ENCODE measurements around the gene TXNRD3.

Gene TXNRD3

GRCh38 chr3:126671521-126671920 is 16.6 kb upstream of the TXNRD3 start:
- no peak for FAIRE-seq

GRCh38 chr3:126668450-126669401 is 13.8 kb upstream of the TXNRD3 start:
- FAIRE-seq, result no peak

- FAIRE-seq, result no peak
Measured at GRCh38 chr3:126667631-126668449, 12.9 kb upstream of the TXNRD3 start.

- FAIRE-seq, result no peak
Measured at GRCh38 chr3:126666658-126667528, 12.0 kb upstream of the TXNRD3 start.

- no peak for FAIRE-seq
Measured at GRCh38 chr3:126665959-126666657, 11.2 kb upstream of the TXNRD3 start.

- no peak for FAIRE-seq
Measured at GRCh38 chr3:126665221-126665936, 10.5 kb upstream of the TXNRD3 start.

- no peak for FAIRE-seq
Measured at GRCh38 chr3:126664591-126665214, 9.8 kb upstream of the TXNRD3 start.

GRCh38 chr3:126663750-126664149 is 8.8 kb upstream of the TXNRD3 start:
- FAIRE-seq, result no peak

- FAIRE-seq, result no peak
Measured at GRCh38 chr3:126663257-126663656, 8.3 kb upstream of the TXNRD3 start.

- no peak for FAIRE-seq
Measured at GRCh38 chr3:126661532-126662364, 6.8 kb upstream of the TXNRD3 start.

GRCh38 chr3:126659915-126660886 is 5.3 kb upstream of the TXNRD3 start:
- FAIRE-seq, result no peak

- FAIRE-seq, result no peak
Measured at GRCh38 chr3:126658584-126658983, 3.7 kb upstream of the TXNRD3 start.

GRCh38 chr3:126657901-126658300 is 3.0 kb upstream of the TXNRD3 start:
- FAIRE-seq, result no peak

GRCh38 chr3:126656371-126657134 is 1.6 kb upstream of the TXNRD3 start:
- FAIRE-seq, result no peak

GRCh38 chr3:126655887-126656286 is 963 bp upstream of the TXNRD3 start:
- no peak for FAIRE-seq

GRCh38 chr3:126649556-126650092 is 5.3 kb downstream of the TXNRD3 start:
- FAIRE-seq, result no peak

GRCh38 chr3:126646674-126647073 is 8.2 kb downstream of the TXNRD3 start:
- FAIRE-seq, result no peak

- FAIRE-seq, result no peak
Measured at GRCh38 chr3:126644615-126645014, 10.3 kb downstream of the TXNRD3 start.

All from TTC549 (cell line).